Midbrain (tissue), 1 donor: ENCODE measurements around the gene MTIF2.
A peak's percentile ranks its signal among the peaks of the same experiment; 100 is the strongest.
"Not testable (repeated sequence)": the region's sequence is repeated elsewhere in the genome, so short reads cannot be mapped to it uniquely, and the experiment has no call there.

Source experiments
- DNase-seq: peaks from one replicate; lab custom pipeline; 2025; lab: John Stamatoyannopoulos, UW

MTIF2 gene

GRCh38 chr2:55268907-55269644 lies at the start of gene MTIF2:
Gene MTIF2, minus strand, starts transcription at chr2:55269231. Its CDS starts 5,373 bp downstream, at chr2:55263858.
- peak; percentile 90 for DNase-seq

DNA sequence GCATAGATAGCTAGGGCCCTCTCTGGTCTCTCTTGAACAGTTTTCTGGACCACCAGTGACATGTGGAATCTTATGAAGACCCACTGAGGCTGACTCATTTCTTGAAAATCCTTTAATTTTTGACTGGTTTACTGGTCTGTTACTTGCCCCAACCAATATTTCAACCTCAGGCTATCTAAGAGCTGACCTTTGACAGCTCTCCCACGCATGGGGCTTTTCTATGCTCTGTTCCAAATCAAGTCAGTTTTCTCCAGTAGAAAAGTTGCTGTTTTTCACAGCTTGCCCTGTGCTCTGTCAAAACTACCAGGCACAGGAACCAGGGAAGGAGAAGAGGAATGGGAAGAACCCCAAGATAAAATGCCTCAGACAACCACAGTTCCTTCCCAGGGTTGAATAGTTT lies 46.0 kb upstream of the MTIF2 start:
- DNase-seq: no peak

DNA sequence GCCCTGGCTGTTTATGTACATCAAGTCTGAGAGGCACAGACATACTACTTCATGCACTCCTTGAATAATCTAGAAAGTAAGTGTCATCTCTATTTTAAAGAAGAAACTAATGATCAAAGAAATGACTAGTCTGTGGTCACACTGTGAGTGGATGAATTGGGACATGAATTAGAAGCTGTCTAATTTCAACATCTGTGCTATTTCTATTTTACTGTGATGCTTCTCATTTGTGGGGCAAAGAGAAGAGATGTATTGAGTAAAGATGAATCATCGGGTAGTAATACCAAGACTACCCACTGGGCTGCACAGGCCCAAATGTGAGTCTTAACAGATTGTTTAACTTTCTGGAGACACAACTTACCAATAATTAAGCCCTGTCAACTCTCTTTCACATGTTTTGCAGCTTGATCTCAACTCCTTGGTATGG lies 42.4 kb upstream of the MTIF2 start:
- DNase-seq: no peak

GRCh38 chr2:55309446-55309845 lies 40.4 kb upstream of the MTIF2 start:
- DNase-seq: no peak

DNA sequence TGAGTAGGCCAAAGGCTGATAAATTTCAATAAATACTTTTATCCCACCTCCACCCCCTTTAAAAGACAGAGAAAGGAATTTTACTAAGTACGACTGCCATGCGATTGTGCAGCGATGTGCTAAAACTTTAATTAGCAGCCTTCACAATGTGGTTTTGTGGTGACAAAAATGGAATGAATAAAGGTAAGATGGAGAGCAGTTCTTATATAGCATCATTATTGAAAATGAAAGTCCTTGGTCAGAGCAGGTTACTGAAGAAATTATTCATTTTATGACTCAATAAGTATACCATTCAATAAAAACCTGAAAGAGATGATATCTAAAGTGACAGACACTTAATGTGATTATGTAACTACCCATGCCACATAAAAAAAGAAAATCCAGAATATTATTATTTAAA lies 33.2 kb upstream of the MTIF2 start:
- DNase-seq: no peak

DNA sequence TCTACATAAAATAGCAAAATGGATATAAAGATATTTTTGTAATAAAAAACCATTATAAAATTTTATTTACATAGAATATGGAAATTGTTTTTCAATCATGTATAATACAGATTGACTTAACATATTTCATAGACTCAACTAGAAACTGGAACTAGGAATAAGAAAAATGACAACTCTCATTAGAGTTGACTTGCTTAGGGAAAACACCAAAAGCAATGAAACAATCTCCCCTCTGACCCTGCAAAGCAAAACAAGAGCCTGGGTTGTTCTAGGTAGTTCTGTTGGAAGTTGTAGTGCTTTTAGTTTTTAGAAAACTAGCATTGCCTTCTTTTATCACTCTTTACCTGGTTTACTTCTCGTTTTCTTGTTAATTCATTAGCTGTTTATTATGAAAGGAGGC lies 32.2 kb upstream of the MTIF2 start:
- DNase-seq: no peak

- DNase-seq: no peak
These were observed 27.4 kb upstream of the MTIF2 start for GRCh38 chr2:55296393-55296792.

- DNase-seq: no peak
These were observed 14.1 kb upstream of the MTIF2 start for GRCh38 chr2:55283083-55283482.

GRCh38 chr2:55282110-55282917 lies 13.3 kb upstream of the MTIF2 start:
- peak; percentile 84 for DNase-seq

- DNase-seq: not testable (repeated sequence)
These were observed 12.0 kb upstream of the MTIF2 start for GRCh38 chr2:55280851-55281546.

- not testable (repeated sequence) for DNase-seq
These were observed 10.9 kb upstream of the MTIF2 start for GRCh38 chr2:55279859-55280424.

DNA sequence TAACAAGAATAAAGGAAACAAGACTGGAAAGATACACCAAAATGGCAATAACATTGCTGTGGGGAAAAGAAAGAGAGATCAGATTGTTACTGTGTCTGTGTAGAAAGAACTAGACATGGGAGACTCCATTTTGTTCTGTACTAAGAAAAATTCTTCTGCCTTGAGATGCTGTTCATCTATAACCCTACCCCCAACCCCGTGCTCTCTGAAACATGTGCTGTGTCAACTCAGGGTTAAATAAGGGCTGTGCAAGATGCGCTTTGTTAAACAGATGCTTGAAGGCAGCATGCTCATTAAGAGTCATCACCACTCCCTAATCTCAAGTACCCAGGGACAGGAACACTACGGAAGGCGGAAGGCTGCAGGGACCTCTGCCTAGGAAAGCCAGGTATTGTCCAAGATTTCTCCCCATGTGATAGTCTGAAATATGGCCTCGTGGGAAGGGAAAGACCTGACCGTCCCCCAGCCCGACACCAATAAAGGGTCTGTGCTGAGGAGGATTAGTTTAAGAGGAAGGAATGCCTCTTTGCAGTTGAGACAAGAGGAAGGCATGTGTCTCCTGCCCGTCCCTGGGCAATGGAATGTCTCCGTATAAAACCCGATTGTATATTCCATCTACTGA lies 10.3 kb upstream of the MTIF2 start:
- DNase-seq: not testable (repeated sequence)

DNA sequence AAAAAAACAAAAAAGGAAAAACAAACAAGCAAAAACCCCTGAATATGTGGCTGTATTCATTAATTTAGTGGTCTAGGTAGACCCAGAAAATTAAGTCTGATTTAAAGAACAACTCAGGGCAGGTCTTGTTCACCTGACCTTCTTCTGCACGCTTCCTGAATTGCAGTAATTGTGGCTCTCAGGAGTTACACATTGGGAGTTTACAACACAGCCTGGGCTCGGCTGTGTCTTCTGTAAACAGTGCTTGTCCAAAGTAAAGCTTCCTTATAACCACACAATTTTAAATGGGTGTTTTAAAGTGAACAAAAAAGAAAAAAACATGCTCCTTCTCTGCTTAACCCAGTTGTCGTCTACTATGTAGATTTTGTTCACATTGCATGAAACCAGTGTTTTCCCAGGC lies 8.3 kb upstream of the MTIF2 start:
- DNase-seq: no peak

DNA sequence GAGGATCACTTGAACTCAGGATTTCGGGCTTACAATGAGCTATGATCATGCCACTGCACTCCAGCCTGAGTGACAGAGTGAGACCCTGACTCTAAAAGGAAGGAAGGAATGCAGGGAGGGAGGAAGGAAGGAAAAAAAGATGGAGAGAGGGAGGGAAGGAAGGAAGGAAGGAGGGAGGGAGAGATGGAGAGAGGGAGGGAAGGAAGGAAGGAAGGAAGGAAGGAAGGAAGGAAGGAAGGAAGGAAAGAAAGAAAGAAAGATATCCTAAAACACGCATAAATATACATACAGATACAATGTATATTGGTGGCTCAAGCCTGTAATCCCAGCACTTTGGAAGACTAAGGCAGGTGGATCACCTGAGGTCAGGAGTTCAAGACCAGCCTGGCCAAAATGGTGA lies 5.3 kb upstream of the MTIF2 start:
- not testable (repeated sequence) for DNase-seq

DNA sequence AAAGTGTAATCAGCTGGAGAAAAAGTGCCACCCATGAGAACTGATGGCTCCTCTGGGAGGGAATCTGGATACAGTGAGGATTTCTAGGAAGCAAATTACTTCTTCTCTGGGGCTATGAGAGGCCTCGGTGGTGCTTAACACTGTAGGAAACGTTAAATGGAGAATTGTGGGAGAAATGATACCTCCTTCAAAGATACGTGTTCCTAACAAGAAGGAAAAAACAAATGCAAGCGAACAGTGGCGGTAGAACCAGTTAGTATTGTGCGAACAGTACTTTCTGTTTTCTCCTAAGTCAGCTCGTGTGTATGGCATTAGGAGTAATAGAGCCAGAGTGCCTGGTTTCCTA lies 587 bp upstream of the MTIF2 start:
- DNase-seq: no peak

DNA sequence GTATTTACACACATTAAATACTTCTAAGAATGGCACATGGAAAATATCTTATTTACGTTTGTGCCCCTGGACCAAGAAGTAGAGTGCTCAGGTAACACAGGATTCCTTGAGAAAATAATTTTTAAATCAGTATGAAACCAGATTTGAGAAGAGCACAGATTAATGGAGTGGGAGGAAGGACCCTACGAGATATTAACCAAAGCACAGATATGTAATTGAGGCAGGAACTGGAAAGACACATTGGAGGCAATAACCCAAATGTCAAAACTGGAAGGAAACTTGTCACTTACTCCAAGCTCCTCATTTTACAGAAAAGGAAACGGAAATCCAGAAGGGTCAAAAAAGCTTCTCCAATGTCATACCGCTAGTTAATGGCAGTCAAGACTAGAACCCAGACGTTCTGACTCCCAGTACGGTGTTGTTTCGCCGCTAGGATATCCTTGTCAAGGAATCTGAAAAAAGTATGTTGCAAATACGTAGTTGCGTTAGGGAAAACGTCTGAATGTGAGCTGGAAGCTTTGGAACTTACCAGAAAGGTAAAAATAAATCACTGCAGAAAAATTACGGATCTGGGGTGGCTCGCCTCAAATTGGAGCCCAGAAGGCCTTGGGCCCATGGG lies 634 bp downstream of the MTIF2 start:
- DNase-seq: no peak

- not testable (repeated sequence) for DNase-seq
These were observed 9.4 kb downstream of the MTIF2 start for GRCh38 chr2:55259586-55259985.

DNA sequence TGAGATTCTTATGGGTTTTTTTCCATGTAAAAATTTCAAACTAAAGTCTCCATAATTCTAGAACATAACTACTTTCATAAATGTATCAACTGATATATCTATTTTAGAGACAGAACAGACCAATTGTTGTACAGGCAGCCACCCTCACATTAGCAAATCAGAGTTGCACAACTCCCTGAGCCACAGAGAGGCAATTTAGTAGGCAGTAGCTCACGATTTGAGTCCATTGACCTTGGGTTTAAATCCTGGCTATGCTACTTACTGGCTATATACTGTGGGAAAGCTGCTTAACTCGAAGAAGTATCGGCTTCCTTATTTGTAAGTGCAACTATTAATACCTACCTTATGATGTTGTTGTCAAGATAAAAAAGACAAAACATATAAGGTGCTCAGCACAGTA lies 16.2 kb downstream of the MTIF2 start:
- no peak for DNase-seq

- no peak for DNase-seq
These were observed 22.0 kb downstream of the MTIF2 start for GRCh38 chr2:55247025-55247424.

GRCh38 chr2:55245411-55245810 lies 23.6 kb downstream of the MTIF2 start:
- no peak for DNase-seq

DNA sequence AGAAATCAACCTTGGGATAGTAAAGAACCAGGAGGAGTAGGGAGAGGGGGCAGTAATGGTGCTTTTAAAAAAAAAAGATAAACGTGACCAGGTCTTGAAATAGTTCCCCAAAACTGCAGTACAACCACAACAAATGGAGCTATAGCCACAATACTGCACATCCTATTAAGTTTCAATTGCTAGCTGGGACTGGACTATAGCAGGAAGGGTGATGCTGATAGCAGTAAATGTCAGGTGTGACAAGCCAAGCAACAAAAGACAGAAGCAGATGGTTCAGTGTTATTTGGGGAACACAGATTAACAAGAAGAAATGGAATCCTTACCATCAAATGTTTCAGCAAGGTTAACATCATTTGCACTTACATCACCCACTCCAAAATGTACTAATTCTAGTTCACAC lies 26.4 kb downstream of the MTIF2 start:
- no peak for DNase-seq

DNA sequence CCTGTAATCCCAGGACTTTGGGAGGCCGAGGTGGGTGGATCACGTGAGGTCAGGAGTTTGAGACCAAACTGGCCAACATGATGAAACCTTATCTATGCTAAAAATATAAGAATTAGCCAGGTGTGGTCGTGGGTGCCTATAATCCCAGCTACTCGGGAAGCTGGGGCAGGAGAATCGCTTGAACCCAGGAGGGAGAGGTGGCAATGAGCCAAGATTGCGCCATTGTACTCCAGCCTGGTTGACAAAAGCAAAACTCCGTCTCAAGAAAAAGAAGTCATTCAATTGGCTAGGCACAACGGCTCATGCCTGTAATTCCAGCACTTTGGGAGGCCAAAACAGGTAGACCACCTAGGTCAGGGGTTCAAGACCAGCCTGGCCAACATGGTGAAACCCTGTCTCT lies 27.4 kb downstream of the MTIF2 start:
- not testable (repeated sequence) for DNase-seq
